ENCODE measurements around the gene KRT23. TPM values are rescaled to one million over a fixed set of nuclear protein-coding genes. Genes with fewer than 3 reads are reported as not detected.

The KRT23 gene
- total and polyA plus RNA-seq, 2 of the 13 experiments (the other 11 are each of a cell fraction or from before 2014, with no cell fraction given) = 24.7 to 51.1 TPM

GRCh38 chr17:40958086-40958953 is 20.9 kb upstream of the KRT23 start (continued):
- peak; percentile 61; the same call in 1 of the 2 replicates for TF ChIP-seq PRDM15 (CRISPR knock-in tag; IDR thresholded peaks at IDR 0.05)
- TF ChIP-seq KAT7 (CRISPR knock-in tag; IDR thresholded peaks at IDR 0.05; ENCODE audit: borderline replicate concordance) = no peak
- 0 out of 2 replicates have a peak, but pooled peaks have one; percentile 21 for TF ChIP-seq SPEN (CRISPR knock-in tag; IDR thresholded peaks at IDR 0.05; ENCODE audit: low read depth)
- TF ChIP-seq ZNF33B (CRISPR knock-in tag; IDR thresholded peaks at IDR 0.05) = no peak
- TF ChIP-seq MTA3 (CRISPR knock-in tag; IDR thresholded peaks at IDR 0.05) = no peak
- TF ChIP-seq TBX2 (CRISPR knock-in tag; IDR thresholded peaks at IDR 0.05; ENCODE audit: borderline replicate concordance) = peak; percentile 63; the same call in 1 of the 2 replicates
- peak; percentile 98 for TF ChIP-seq TEAD3 (CRISPR knock-in tag; optimal IDR thresholded peaks at IDR 0.05; ENCODE audit: borderline replicate concordance)
- 0 out of 2 replicates have a peak, but pooled peaks have one; percentile 1 for TF ChIP-seq MXD4 (CRISPR knock-in tag; IDR thresholded peaks at IDR 0.05)
- TF ChIP-seq NR2F1 (CRISPR knock-in tag; IDR thresholded peaks at IDR 0.05) = no peak
- peak; percentile 63; the same call in 1 of the 2 replicates for TF ChIP-seq ZNF280D (CRISPR knock-in tag; IDR thresholded peaks at IDR 0.05)
- 0 out of 2 replicates have a peak, but pooled peaks have one; percentile 55 for TF ChIP-seq RFXANK (CRISPR knock-in tag; IDR thresholded peaks at IDR 0.05)
- TF ChIP-seq ZFX (CRISPR knock-in tag; IDR thresholded peaks at IDR 0.05; ENCODE audit: low read depth) = peak; percentile 94
- TF ChIP-seq ZNF432 (CRISPR knock-in tag; IDR thresholded peaks at IDR 0.05; ENCODE audit: borderline replicate concordance) = no peak
- peak; percentile 22; the same call in 1 of the 2 replicates for TF ChIP-seq STAG1 (CRISPR knock-in tag; IDR thresholded peaks at IDR 0.05)
- no peak for TF ChIP-seq ZNF547 (CRISPR knock-in tag; IDR thresholded peaks at IDR 0.05)
- no peak for TF ChIP-seq ZNF281 (CRISPR knock-in tag; IDR thresholded peaks at IDR 0.05; ENCODE audit: borderline replicate concordance)
- TF ChIP-seq HOXA5 (CRISPR knock-in tag; IDR thresholded peaks at IDR 0.05) = peak; percentile 100
- TF ChIP-seq PRPF4 (IDR thresholded peaks at IDR 0.05; ENCODE audit: low read depth, low read length, poor library complexity, severe bottlenecking) = no peak
- peak; percentile 100 for TF ChIP-seq MEIS2 (CRISPR knock-in tag; IDR thresholded peaks at IDR 0.05)
